Panc1 (cell line): ENCODE results near the gene MBNL2. TPM values are rescaled to one million over a fixed set of nuclear protein-coding genes. Genes with fewer than 3 reads are reported as not detected.

Experiments used
- ATAC-seq: fragments of 200-7000 bp; cut with Tn5 transposase; 2 replicates; pipeline ENCODE4 v1.9.1; 2020; ENCODE audit warnings: mild to moderate bottlenecking, moderate library complexity
- BruUV-seq: library from RNA; stranded (reverse); fragments of 400-500 nt; replicated peaks from 2 replicates; lab custom pipeline; 2021; lab: Mats Ljungman, UMichigan
- CTCF ChIA-PET: fragments of 300-600 bp; sonication (Branson Sonifier 250); formaldehyde crosslinking; loops from one replicate; lab custom pipeline; 2022; ENCODE audit warnings: antibody characterized with exemption; lab: Charles Lee
- POLR2A ChIA-PET: fragments of 300-600 bp; sonication (Branson Sonifier 250); formaldehyde crosslinking; loops from one replicate; lab custom pipeline; 2022; ENCODE audit warnings: antibody characterized with exemption; lab: Charles Lee
- DNase-seq: peaks from one replicate; pipeline ENCODE4 v3.0.0-alpha.2; 2010; ENCODE audit warnings: low read depth, low spot score
- H3K27ac ChIP-seq: 2 replicates; pipeline ENCODE4 v1.5.1; 2011; ENCODE audit warnings: mild to moderate bottlenecking, low read length, inconsistent platforms
- H3K27me3 ChIP-seq: fragments of 200-500 bp; sonication (Bioruptor generic); 2 replicates; pipeline ENCODE4 v1.6.0; 2014; ENCODE audit warnings: low read length, inconsistent platforms; ENCODE audit not compliant: control insufficient read depth, insufficient read depth
- H3K36me3 ChIP-seq: fragments of 200-500 bp; sonication (Bioruptor generic); 2 replicates; pipeline ENCODE4 v1.5.1; 2014; ENCODE audit warnings: inconsistent platforms, mild to moderate bottlenecking, low read length, moderate library complexity; ENCODE audit not compliant: control insufficient read depth, insufficient read depth
- H3K4me1 ChIP-seq: 2 replicates; pipeline ENCODE4 v1.5.1; 2011; ENCODE audit warnings: inconsistent platforms, mild to moderate bottlenecking, low read length, moderate library complexity; ENCODE audit not compliant: control insufficient read depth, insufficient read depth
- H3K4me3 ChIP-seq, 2 experiments: 2 replicates each; pipeline ENCODE4 v1.5.1; 2011 to 2012; ENCODE audit warnings: low read depth in 2 of 2, low read length in 2 of 2, mild to moderate bottlenecking in 2 of 2, inconsistent platforms in 1 of 2, moderate library complexity in 1 of 2
- H3K9me3 ChIP-seq: fragments of 200-500 bp; sonication (Bioruptor generic); 2 replicates; pipeline ENCODE4 v1.5.1; 2014; ENCODE audit warnings: low read depth, mild to moderate bottlenecking, inconsistent platforms, low read length, moderate library complexity; ENCODE audit not compliant: control insufficient read depth, insufficient read depth
- POLR2AphosphoS5 ChIP-seq: IDR thresholded peaks from 2 replicates; pipeline ENCODE4 v1.6.1; 2012; ENCODE audit warnings: mild to moderate bottlenecking, low read depth, low read length, moderate library complexity
- SIN3A ChIP-seq: IDR thresholded peaks from 2 replicates; pipeline ENCODE4 v1.6.1; 2012; ENCODE audit warnings: low read depth, mild to moderate bottlenecking, low read length, moderate library complexity, borderline replicate concordance; ENCODE audit not compliant: insufficient read depth
- TCF7L2 ChIP-seq: IDR thresholded peaks from 2 replicates; pipeline ENCODE4 v1.6.1; 2011; ENCODE audit warnings: mild to moderate bottlenecking, low read depth, low read length, inconsistent platforms
- in situ Hi-C: cut with HindIII; loops from 2 replicates; pipeline ENCODE4 v1.10.0; 2016; ENCODE audit warnings: low sequenced_read_pairs, low pct_unique_long_range_greater_than_20kb
- intact Hi-C: fragments of 100-400 bp; cut with micrococcal nuclease; formaldehyde crosslinking; loops from one replicate; pipeline ENCODE4 v1.10.0; 2022; ENCODE audit not compliant: unreplicated experiment
- total RNA-seq: library from RNA; stranded (reverse); gene quantifications from one replicate; pipeline ENCODE4 v1.2.1, GENCODE V29; 2021; ENCODE audit not compliant: unreplicated experiment
- TF ChIP-seq, protein P1 (sequence below): fragments of 450-650 bp; IDR thresholded peaks from 2 replicates; pipeline ENCODE4 v1.5.1; 2017; ENCODE audit warnings: mild to moderate bottlenecking
- TF ChIP-seq, protein P2 (sequence below), 2 experiments: IDR thresholded peaks; 2 replicates each; pipeline ENCODE4 v1.6.1; 2011 to 2012; ENCODE audit warnings: low read depth in 2 of 2, control low read depth in 1 of 2, low read length in 1 of 2, mild to moderate bottlenecking in 1 of 2, moderate library complexity in 1 of 2; ENCODE audit not compliant: insufficient read depth in 1 of 2

MBNL2 gene
- total RNA-seq, 1 experiment from 2014 or later, result 103 TPM

DNA sequence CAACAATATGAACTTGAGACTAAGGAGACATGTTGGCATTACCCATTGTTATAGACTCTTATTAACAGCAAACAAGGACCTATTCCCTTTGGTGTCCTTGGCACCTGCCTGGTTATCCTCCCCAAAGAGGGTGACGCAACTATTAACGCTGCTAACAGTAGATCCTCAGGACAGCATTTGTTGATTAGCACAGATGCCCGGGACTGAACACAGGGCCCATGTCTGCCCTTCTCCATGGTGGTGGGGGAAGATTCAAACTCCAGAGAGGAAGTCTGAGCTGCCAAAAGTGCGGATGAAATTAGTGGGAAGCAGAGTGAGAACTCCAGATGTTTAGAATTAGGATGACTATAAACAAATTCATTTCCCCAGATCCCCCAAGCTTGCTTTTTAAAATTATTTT lies 110.6 kb downstream of the MBNL2 start:
- Histone ChIP-seq H3K9me3 (no peaks in the 10 kb centered on the region), H3K4me3 (no peak overlapping the region), H3K4me1 (peaks cover 71% of the 10 kb centered on the region), H3K27me3 (no peaks in the 10 kb centered on the region), H3K27ac (peak overlapping the region; percentile 100), H3K36me3 (peaks cover 9% of the 10 kb centered on the region)
- no peak for TF ChIP-seq TCF7L2
- CTCF ChIA-PET, result interaction anchor here (0.6 kb wide), 1 partner anchor 90 kb away, joined by 3 read pairs; no protein-coding TSS in a partner anchor
- intact Hi-C loops (no loop called here), in situ Hi-C loops (no loop called here)
- ATAC-seq (no peak), DNase-seq (no peak)
- BruUV-seq, result no TSS peak
- POLR2A ChIA-PET, result no interaction called here

DNA sequence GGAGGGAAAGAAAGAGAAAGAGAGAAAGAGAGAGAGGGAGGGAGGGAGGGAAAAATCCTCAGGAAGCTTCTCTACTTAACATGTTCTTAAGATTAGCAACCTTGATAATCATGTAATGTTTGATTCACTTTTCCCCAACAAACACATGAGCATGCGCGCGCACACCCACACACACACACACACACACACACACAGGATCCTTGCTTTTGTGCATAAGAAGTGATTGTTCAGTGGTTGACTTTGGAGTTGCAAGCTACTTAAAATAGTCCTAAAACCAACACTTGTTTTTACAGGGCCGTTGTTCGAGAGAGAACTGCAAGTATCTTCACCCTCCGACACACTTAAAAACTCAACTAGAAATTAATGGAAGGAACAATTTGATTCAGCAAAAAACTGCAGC lies 111.8 kb downstream of the MBNL2 start:
- no TSS peak for BruUV-seq
- intact Hi-C loops (no loop called here), in situ Hi-C loops (no loop called here)
- TF ChIP-seq, protein P1, sequence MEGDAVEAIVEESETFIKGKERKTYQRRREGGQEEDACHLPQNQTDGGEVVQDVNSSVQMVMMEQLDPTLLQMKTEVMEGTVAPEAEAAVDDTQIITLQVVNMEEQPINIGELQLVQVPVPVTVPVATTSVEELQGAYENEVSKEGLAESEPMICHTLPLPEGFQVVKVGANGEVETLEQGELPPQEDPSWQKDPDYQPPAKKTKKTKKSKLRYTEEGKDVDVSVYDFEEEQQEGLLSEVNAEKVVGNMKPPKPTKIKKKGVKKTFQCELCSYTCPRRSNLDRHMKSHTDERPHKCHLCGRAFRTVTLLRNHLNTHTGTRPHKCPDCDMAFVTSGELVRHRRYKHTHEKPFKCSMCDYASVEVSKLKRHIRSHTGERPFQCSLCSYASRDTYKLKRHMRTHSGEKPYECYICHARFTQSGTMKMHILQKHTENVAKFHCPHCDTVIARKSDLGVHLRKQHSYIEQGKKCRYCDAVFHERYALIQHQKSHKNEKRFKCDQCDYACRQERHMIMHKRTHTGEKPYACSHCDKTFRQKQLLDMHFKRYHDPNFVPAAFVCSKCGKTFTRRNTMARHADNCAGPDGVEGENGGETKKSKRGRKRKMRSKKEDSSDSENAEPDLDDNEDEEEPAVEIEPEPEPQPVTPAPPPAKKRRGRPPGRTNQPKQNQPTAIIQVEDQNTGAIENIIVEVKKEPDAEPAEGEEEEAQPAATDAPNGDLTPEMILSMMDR, result no peak
- TF ChIP-seq SIN3A (no peak), POLR2AphosphoS5 (no peak), TCF7L2 (no peak)
- TF ChIP-seq, protein P2, sequence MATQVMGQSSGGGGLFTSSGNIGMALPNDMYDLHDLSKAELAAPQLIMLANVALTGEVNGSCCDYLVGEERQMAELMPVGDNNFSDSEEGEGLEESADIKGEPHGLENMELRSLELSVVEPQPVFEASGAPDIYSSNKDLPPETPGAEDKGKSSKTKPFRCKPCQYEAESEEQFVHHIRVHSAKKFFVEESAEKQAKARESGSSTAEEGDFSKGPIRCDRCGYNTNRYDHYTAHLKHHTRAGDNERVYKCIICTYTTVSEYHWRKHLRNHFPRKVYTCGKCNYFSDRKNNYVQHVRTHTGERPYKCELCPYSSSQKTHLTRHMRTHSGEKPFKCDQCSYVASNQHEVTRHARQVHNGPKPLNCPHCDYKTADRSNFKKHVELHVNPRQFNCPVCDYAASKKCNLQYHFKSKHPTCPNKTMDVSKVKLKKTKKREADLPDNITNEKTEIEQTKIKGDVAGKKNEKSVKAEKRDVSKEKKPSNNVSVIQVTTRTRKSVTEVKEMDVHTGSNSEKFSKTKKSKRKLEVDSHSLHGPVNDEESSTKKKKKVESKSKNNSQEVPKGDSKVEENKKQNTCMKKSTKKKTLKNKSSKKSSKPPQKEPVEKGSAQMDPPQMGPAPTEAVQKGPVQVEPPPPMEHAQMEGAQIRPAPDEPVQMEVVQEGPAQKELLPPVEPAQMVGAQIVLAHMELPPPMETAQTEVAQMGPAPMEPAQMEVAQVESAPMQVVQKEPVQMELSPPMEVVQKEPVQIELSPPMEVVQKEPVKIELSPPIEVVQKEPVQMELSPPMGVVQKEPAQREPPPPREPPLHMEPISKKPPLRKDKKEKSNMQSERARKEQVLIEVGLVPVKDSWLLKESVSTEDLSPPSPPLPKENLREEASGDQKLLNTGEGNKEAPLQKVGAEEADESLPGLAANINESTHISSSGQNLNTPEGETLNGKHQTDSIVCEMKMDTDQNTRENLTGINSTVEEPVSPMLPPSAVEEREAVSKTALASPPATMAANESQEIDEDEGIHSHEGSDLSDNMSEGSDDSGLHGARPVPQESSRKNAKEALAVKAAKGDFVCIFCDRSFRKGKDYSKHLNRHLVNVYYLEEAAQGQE (IDR thresholded peaks at IDR 0.05; ENCODE audit: insufficient read depth in 1 of 2, low read depth in 2 of 2, low read length in 1 of 2), result no peak
- Histone ChIP-seq H3K27ac (peak overlapping the region; percentile 96), H3K9me3 (no peaks in the 10 kb centered on the region), H3K27me3 (no peaks in the 10 kb centered on the region), H3K4me3 (no peak overlapping the region), H3K4me1 (peaks cover 67% of the 10 kb centered on the region), H3K36me3 (peaks cover 9% of the 10 kb centered on the region)
- ATAC-seq, result no peak
- DNase-seq, result no peak
- ChIA-PET CTCF (no interaction called here), POLR2A (no interaction called here)

DNA sequence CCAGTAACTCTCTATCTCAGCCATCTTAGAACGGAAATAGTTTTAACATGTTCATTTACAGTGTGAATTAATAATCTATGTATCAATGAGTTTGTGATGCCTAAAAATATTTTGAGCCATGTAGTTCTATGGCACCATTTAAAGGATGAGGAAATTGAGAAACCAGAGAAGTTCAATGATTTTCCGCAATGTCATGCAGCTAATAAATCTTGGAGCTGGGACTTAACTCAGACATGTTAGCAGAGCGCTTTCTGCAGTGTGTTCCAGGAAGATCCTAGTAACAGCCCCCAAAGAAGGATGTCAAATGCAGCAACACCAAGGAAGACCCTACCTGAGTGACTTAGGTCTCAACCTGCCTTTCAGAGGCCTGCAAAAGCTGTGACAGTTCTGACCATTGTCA lies 112.6 kb downstream of the MBNL2 start:
- DNase-seq (no peak), ATAC-seq (no peak)
- Histone ChIP-seq H3K4me1 (peaks cover 70% of the 10 kb centered on the region), H3K9me3 (no peaks in the 10 kb centered on the region), H3K4me3 (no peak overlapping the region), H3K36me3 (peaks cover 9% of the 10 kb centered on the region), H3K27me3 (no peaks in the 10 kb centered on the region), H3K27ac (peak overlapping the region; percentile 96)
- CTCF ChIA-PET, result no interaction called here
- POLR2A ChIA-PET, result no interaction called here
- intact Hi-C loops (no loop called here), in situ Hi-C loops (no loop called here)
- TF ChIP-seq, protein P2 (IDR thresholded peaks at IDR 0.05; ENCODE audit: insufficient read depth in 1 of 2, low read depth in 2 of 2, low read length in 1 of 2), result no peak
- TF ChIP-seq SIN3A, result no peak
- BruUV-seq, result no TSS peak
